ENCODE results near the gene DBNL.
"Not testable (repeated sequence)": the region's sequence is repeated elsewhere in the genome, so short reads cannot be mapped to it uniquely, and the experiment has no call there.

The DBNL gene

DNA sequence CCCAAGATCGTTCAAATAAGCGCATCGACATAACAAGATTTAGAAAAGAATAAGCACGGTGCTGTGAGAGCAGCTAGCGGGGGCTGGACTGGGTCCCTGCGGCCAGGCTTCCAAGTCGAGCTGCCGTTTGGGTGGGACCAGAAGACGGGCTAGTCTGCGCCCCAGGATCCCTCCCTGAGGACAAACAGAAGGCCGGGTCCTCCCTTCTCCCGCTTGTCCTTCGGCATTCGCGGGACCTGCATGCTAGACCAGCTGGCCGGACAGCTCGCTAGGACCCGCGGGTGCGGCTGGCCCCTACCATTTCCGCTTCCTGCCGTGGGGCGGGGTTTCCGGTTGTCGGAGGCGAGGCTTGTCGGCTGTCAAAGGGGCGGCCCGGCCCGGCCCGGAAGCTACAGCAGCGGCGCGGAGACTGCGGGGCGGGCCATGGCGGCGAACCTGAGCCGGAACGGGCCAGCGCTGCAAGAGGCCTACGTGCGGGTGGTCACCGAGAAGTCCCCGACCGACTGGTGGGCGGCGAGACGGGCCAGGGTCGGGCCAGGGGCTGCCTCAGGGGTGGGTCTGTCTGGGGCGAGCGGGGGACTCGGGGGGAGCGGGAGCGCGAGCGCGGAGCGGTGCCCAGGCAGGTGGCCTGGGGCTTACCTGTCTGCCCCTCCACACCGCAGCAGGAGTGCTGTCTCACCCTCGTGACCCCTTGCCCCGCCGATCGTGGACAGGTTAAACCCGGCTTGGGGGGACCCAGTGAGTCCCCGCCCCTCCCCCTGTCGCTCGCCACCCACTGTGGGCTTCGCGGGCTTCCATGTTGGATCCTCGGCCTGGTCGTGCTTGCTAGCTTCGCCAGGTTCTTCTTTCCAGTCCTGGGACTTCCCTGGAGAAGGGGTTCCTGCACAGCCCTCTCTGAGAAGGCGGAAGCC, at the start of gene DBNL:
Gene DBNL, plus strand, starts transcription at position 388 of the 911 bp plus-strand sequence. Its CDS starts 36 bp downstream, at position 424.
- DNase-seq (ENCODE audit: low read depth): peak; percentile 85

DNA sequence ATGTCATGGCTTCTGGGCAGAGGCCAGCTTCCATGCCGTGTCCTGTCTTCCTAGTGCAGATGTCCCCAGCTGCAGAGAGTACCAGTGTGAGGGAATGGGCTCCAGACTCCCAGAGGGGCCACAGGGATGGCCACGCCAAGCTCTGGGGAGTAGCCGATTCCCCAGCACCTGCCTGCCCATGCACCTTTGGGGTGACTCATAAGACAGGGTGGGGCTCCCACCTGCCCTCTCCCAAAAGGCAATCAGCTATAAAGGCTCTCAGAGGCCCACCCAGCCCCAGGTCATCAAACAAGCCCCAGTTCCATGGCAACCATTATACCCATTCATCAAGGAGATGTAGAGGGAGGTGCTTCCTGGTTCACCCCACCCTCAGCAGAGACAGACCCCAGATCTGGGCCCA, 47.0 kb upstream of the DBNL start, which contains the start of gene SPDYE1:
Gene SPDYE1, plus strand, starts transcription at position 366 of the 400 bp plus-strand sequence. CDS start 2,053 bp downstream, outside the sequence.
- DNase-seq (ENCODE audit: low read depth): not testable (repeated sequence)

GRCh38 chr7:44012081-44012480, 32.4 kb upstream of the DBNL start:
- DNase-seq (ENCODE audit: low read depth): not testable (repeated sequence)

- not testable (repeated sequence) for DNase-seq (ENCODE audit: low read depth)
Measured at GRCh38 chr7:44015090-44015489, 29.4 kb upstream of the DBNL start.

- peak; percentile 99 for DNase-seq (ENCODE audit: low read depth)
Measured at GRCh38 chr7:44018857-44019807, 25.4 kb upstream of the DBNL start.

- not testable (repeated sequence) for DNase-seq (ENCODE audit: low read depth)
Measured at GRCh38 chr7:44019825-44020224, 24.7 kb upstream of the DBNL start.

DNA sequence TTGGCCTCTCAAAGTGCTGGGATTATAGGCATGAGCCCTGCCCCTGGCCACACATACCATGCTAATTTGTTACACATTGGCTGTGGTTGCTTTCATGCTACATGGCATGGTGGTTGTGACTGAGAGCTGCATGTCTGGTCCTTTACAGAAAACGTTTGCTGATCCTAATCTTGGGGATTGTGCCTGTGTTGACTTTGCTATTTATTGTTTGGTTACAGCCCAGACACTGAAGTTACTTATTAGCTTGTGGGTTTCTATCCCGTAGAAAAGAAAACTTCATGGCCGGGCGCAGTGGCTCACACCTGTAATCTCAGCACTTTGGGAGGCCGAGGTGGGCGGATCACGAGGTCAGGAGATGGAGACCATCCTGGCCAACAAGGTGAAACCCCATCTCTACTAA, 22.4 kb upstream of the DBNL start:
- DNase-seq (ENCODE audit: low read depth): not testable (repeated sequence)

GRCh38 chr7:44022796-44023467, 21.6 kb upstream of the DBNL start:
- DNase-seq (ENCODE audit: low read depth): not testable (repeated sequence)

GRCh38 chr7:44029433-44029832, 15.1 kb upstream of the DBNL start:
- DNase-seq (ENCODE audit: low read depth): not testable (repeated sequence)

DNA sequence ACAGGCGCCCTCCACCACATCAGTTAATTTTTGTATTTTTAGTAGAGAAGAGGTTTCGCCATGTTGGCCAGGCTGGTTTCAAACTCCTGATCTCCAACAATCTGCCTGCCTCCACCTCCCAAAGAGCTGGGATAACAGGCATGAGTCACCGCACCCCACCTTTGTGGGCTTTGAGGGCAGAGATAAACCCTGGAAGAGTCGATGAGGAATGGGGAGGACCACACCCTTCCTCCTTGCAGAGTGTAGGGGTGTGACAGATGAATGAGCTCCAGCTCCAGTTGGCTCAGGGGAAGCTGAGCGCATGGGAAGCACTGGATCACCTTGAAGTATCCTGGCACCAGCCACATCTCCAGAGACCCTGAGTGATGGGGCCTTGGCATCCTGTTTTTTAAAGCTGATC, 14.5 kb upstream of the DBNL start:
- not testable (repeated sequence) for DNase-seq (ENCODE audit: low read depth)

DNA sequence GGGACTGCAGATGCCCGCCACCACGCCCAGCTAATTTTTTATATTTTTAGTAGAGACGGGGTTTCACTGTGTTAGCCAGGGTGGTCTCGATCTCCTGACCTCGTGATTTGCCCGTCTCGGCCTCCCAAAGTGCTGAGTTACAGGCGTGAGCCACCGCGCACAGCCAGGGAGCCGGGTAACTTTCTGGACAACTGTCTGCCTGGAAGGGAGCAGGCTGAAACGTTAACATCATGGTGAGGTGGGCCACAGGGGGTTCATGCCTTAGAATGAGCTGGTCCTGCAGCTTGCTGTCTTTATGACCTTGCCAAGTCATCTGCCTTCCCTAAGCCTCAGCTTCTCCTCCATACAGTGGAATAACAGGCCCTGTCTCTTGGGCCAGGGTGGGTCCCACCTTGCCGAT, 13.2 kb upstream of the DBNL start:
- DNase-seq (ENCODE audit: low read depth): not testable (repeated sequence)

DNA sequence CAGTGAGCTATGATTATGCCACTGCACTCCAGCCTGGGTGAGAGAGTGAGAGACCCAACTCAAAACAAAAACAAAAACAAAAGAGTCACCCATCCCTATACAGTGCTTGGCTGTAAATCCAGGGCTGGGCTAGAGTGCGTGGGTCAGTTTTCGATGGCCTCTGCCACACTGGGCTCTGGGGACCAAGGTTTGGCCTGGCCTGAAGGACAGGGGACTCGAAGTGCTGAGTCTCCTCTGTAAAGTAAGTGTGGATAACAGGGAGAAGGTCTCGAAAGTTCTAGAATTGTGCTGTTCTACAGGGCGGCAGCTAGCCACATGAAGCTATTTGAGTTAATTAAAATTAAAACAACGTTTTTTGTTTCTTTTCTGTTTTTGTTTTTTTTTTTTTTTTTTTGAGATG, 12.5 kb upstream of the DBNL start:
- DNase-seq (ENCODE audit: low read depth): not testable (repeated sequence)

GRCh38 chr7:44033971-44034844, 10.3 kb upstream of the DBNL start:
- not testable (repeated sequence) for DNase-seq (ENCODE audit: low read depth)

DNA sequence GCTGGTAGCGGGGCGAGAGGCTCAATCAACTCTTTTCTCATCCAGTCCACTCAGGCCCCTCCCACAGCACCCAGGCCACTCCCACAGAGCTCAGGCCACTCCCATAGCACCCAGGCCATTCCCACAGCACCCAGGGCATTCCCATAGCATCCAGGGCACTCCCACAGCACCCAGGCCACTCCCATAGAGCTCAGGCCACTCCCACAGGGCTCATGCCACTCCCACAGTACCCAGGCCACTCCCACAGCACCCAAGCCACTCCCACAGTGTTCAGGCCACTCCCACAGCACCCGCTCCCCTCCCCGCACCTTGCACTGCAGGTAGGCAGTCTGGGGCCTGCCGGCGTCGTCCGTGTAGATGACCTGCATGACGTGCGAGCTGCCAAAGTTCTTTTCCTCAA, 8.1 kb upstream of the DBNL start:
- not testable (repeated sequence) for DNase-seq (ENCODE audit: low read depth)

GRCh38 chr7:44037951-44038350, 6.6 kb upstream of the DBNL start:
- not testable (repeated sequence) for DNase-seq (ENCODE audit: low read depth)

GRCh38 chr7:44038553-44038952, 5.9 kb upstream of the DBNL start:
- not testable (repeated sequence) for DNase-seq (ENCODE audit: low read depth)

- peak; percentile 59 for DNase-seq (ENCODE audit: low read depth)
Measured at GRCh38 chr7:44038961-44039558, 5.4 kb upstream of the DBNL start.

DNA sequence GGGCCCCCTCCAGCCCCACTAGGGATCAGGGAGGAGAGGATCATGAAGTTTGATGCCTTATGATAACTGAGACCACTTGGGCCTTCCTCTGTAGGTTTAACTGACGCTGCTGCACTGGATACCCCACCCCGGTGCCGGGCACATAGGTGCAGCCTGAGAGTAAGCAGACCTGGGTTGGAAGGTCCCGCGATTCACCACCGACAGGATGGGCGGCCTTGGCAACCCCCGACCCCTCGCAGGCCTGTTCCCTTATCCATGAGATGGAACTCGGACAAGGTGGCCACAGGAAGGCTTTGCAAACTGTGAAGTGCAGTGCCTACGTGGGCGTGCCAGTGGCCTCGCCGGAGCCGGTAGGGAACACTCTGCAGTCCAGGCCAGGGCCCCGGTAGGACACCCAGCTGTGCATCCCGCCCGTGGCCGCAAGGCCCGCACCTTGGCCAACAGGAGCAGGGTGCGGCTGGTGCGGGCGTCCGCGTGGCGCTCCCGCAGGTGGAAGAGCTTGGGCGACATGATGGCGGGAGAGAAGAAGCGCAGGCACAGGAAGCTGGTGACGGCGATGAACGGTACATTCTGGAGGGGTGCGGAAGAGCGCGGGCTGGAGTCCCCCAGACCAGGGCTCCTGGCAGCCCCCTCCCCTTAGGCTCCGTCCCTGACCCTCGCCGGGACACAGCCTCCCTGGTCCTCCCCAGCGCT, 4.6 kb upstream of the DBNL start:
- DNase-seq (ENCODE audit: low read depth): not testable (repeated sequence)

GRCh38 chr7:44040493-44040891, 4.0 kb upstream of the DBNL start:
- peak; percentile 46 for DNase-seq (ENCODE audit: low read depth)

DNA sequence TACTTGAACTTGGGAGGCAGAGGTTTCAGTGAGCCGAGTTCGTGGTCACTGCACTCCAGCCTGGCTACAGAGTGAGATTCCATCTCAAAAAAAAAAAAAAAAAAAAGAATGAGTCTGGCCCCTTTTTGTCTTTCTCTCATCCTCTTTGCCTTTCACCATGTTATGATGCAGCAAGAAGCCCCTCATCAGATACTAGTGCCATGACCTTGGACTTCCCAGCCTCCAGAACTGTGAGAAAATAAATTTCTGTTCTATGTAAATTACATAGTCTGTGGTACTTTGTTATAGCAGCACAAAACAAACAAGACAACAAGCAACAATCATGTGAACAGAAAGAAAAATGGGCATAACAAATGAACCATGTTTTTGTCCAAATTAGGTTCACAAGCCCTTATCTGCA, 2.3 kb upstream of the DBNL start:
- DNase-seq (ENCODE audit: low read depth): no peak
